Mesenchymal stem cell (in vitro differentiated cells and primary cell): ENCODE measurements around the gene IFRD2.
A peak's percentile ranks its signal among the peaks of the same experiment; 100 is the strongest.

Source experiments
- DNase-seq: peaks from one replicate; pipeline ENCODE4 v3.0.0-alpha.2; 2013
- H2AFZ ChIP-seq: one replicate; pipeline ENCODE4 v1.6.1; 2013; ENCODE audit warnings: low read depth, mild to moderate bottlenecking, control low read depth, inconsistent platforms, low read length, moderate library complexity
- H2AK5ac ChIP-seq: 2 replicates; pipeline ENCODE4 v1.6.1; 2013; ENCODE audit warnings: low read length, moderate library complexity, mild to moderate bottlenecking, inconsistent platforms; ENCODE audit not compliant: severe bottlenecking
- H2BK120ac ChIP-seq: one replicate; pipeline ENCODE4 v1.6.1; 2013; ENCODE audit warnings: low read depth, mild to moderate bottlenecking, inconsistent platforms, low read length, moderate library complexity
- H2BK12ac ChIP-seq, 2 experiments: one replicate each; pipeline ENCODE4 v1.6.1; 2013; ENCODE audit warnings: inconsistent platforms in 2 of 2, low read length in 2 of 2, mild to moderate bottlenecking in 2 of 2, moderate library complexity in 2 of 2, control low read depth in 1 of 2
- H2BK15ac ChIP-seq: one replicate; pipeline ENCODE4 v1.6.1; 2013; ENCODE audit warnings: mild to moderate bottlenecking, low read depth, inconsistent platforms; ENCODE audit not compliant: poor library complexity, severe bottlenecking
- H2BK5ac ChIP-seq: 2 replicates; pipeline ENCODE4 v1.6.1; 2013; ENCODE audit warnings: low read depth, mild to moderate bottlenecking, low read length, control low read depth, inconsistent platforms; ENCODE audit not compliant: poor library complexity, severe bottlenecking
- H3K14ac ChIP-seq, 2 experiments: one replicate each; pipeline ENCODE4 v1.6.1; 2013; ENCODE audit warnings: inconsistent platforms in 2 of 2, low read length in 2 of 2, control low read depth in 1 of 2, mild to moderate bottlenecking in 1 of 2, moderate library complexity in 1 of 2
- H3K18ac ChIP-seq, 2 experiments: one replicate each; pipeline ENCODE4 v1.6.1; 2013; ENCODE audit warnings: inconsistent platforms in 2 of 2, low read length in 2 of 2, control low read depth in 1 of 2, low read depth in 1 of 2, mild to moderate bottlenecking in 1 of 2
- H3K23ac ChIP-seq, 2 experiments: one replicate each; pipeline ENCODE4 v1.6.1; 2013; ENCODE audit warnings: inconsistent platforms in 2 of 2, low read length in 2 of 2, mild to moderate bottlenecking in 2 of 2, moderate library complexity in 2 of 2, control low read depth in 1 of 2
- H3K27ac ChIP-seq: 2 replicates; pipeline ENCODE4 v1.5.1; 2013; ENCODE audit warnings: mild to moderate bottlenecking, moderate library complexity, low read length, control low read depth, inconsistent platforms; ENCODE audit not compliant: poor library complexity, severe bottlenecking
- H3K27me3 ChIP-seq, 2 experiments: 2 replicates each; pipeline versions ENCODE4 v1.6.1 to v1.7.0; 2013; ENCODE audit warnings: low read length in 2 of 2, mild to moderate bottlenecking in 2 of 2, moderate library complexity in 2 of 2, control low read depth in 1 of 2, inconsistent platforms in 1 of 2; ENCODE audit not compliant: control insufficient read depth in 1 of 2, insufficient read depth in 1 of 2
- H3K36me3 ChIP-seq, 2 experiments: 2 replicates each; pipeline versions ENCODE4 v1.6.1 to v1.7.0; 2013; ENCODE audit warnings: low read length in 2 of 2, control low read depth in 1 of 2, inconsistent platforms in 1 of 2, low read depth in 1 of 2, mild to moderate bottlenecking in 1 of 2; ENCODE audit not compliant: insufficient read depth in 2 of 2, control insufficient read depth in 1 of 2
- H3K4ac ChIP-seq, 2 experiments: one replicate each; pipeline ENCODE4 v1.6.1; 2013; ENCODE audit warnings: inconsistent platforms in 2 of 2, low read length in 2 of 2, mild to moderate bottlenecking in 2 of 2, moderate library complexity in 2 of 2, control low read depth in 1 of 2, low read depth in 1 of 2
- H3K4me1 ChIP-seq: 2 replicates; pipeline ENCODE4 v1.6.1; 2013; ENCODE audit warnings: low read depth, low read length, control low read depth; ENCODE audit not compliant: control insufficient read depth, insufficient read depth
- H3K4me2 ChIP-seq: 2 replicates; pipeline ENCODE4 v1.6.1; 2013; ENCODE audit warnings: low read length, mild to moderate bottlenecking, inconsistent platforms; ENCODE audit not compliant: poor library complexity, severe bottlenecking
- H3K4me3 ChIP-seq, 2 experiments: 2 replicates each; pipeline versions ENCODE4 v1.5.1 to v1.7.0; 2013; ENCODE audit warnings: low read length in 2 of 2, mild to moderate bottlenecking in 2 of 2, control low read depth in 1 of 2, low read depth in 1 of 2; ENCODE audit not compliant: insufficient read depth in 1 of 2
- H3K79me1 ChIP-seq: replicated peaks from 2 replicates; pipeline ENCODE4 v1.6.1; 2013; ENCODE audit warnings: mild to moderate bottlenecking, control low read depth, low read length, inconsistent platforms; ENCODE audit not compliant: poor library complexity, severe bottlenecking
- H3K9ac ChIP-seq: 2 replicates; pipeline ENCODE4 v1.7.0; 2013; ENCODE audit warnings: mild to moderate bottlenecking, low read length, moderate library complexity
- H3K9me3 ChIP-seq: 2 replicates; pipeline ENCODE4 v1.7.0; 2013; ENCODE audit warnings: mild to moderate bottlenecking, low read length; ENCODE audit not compliant: control insufficient read depth
- H4K8ac ChIP-seq: one replicate; pipeline ENCODE4 v1.6.1; 2013; ENCODE audit warnings: inconsistent platforms, mild to moderate bottlenecking, low read length, moderate library complexity
- H4K91ac ChIP-seq: one replicate; pipeline ENCODE4 v1.6.1; 2013; ENCODE audit warnings: mild to moderate bottlenecking, low read length, inconsistent platforms
- WGBS: methylation state at CpG from one replicate; pipeline ENCODE4 v1.1.7; 2013; ENCODE audit warnings: mixed read lengths; 5-methylcytosine and 5-hydroxymethylcytosine counted together

The IFRD2 gene

DNA sequence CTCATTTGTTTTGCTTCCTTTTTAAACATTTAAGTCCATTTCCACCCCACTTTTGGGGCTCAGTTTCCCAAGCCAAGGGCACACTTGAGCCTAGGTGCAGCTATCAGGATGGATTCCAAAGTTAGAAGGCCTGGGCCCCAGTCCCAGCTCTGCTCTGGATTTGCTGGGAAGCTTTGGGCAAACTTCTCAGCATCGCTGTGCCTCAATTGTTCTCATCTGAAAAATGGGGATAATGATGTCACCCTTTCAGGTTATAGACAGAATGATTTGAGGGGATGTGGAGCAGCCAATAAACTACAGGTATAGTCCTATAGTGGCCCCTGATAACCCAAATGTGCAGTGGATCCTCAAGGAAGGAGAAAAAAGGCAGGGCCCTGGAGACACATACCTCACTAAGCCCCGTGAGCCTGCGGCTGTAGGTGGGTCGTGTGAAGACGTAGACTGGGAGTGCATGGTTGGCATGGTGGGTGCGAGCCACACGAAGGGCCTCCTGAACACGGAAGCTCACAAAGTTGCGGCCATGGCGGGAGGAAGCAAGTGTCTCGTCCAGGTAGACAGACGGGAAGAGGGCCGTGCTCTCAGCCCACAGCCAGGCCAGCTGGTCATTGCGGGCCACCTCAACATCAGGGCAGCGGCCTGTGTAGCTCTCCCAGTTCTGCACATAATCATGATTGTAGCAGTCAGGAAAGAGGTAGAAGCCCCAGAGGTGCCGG is 27.1 kb upstream of the IFRD2 start:
- no peaks in the 10 kb centered on the region for H3K9me3 ChIP-seq
- H2BK12ac ChIP-seq: no peak overlapping the region
- no peak overlapping the region for H3K4ac ChIP-seq
- DNase-seq: no peak
- H3K23ac ChIP-seq: no peak overlapping the region
- peaks cover 47 to 58% of the 10 kb centered on the region in 2 experiments for H3K36me3 ChIP-seq
- H3K4me3 ChIP-seq: peak overlapping the region in 1 of 2 experiments; percentile 88
- no peak overlapping the region for H2AK5ac ChIP-seq
- H2BK5ac ChIP-seq: no peak overlapping the region
- H2BK15ac ChIP-seq: no peak overlapping the region
- no peak overlapping the region for H3K14ac ChIP-seq
- no peaks in the 10 kb centered on the region for H3K27me3 ChIP-seq
- no peak overlapping the region for H4K91ac ChIP-seq
- no peak overlapping the region for H2AFZ ChIP-seq
- H4K8ac ChIP-seq: no peak overlapping the region
- no peak overlapping the region for H2BK120ac ChIP-seq
- no peak overlapping the region for H3K18ac ChIP-seq
- H3K27ac ChIP-seq: no peak overlapping the region
- WGBS: 96% methylated on average over 16 of the region's 16 CpGs
- H3K9ac ChIP-seq: peak overlapping the region; percentile 99
- H3K79me1 ChIP-seq: peaks cover 44% of the 10 kb centered on the region
- H3K4me2 ChIP-seq: no peak overlapping the region
- peaks cover 59% of the 10 kb centered on the region for H3K4me1 ChIP-seq

DNA sequence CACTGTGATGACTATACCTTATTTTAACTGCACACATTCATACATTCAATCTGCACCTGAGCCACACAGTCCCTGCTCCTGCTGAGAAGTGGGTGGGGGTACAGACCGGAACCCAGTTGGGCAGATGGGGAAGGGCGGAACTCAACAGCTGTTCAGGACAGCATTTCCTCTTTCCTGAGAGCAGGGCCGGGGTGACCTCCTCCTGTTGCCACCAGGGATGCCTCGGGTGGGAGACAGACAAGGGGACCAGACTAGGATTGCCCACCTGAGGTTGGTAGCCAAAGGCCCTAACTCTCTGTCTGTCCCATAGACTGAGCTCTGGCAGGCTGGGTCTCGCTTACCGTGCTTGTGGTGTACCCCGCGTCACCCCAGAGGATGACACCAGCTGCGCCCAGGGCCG is 26.4 kb upstream of the IFRD2 start:
- WGBS: 88% methylated on average over 10 of the region's 10 CpGs
- no peak overlapping the region for H2BK12ac ChIP-seq

DNA sequence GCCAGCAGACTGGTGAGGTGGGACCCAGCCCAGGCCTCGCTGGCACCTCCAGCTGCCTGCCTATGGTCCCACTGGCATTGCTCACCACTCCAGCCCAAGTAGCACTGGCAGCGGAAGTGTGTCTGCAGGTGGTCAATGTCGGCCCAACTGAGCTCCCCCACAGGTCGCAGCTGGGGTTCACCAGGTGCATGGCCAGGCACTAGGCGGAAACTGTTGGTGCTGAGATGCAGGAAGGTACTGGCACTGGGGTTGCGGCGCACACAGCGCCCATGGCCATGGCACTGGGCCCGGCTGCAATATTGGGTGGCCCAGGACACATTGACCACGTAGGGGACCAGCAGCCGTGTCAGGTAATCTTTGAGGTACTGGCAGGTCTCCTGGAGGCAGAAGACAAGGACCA is 25.9 kb upstream of the IFRD2 start:
- Histone ChIP-seq H3K9me3 (no peaks in the 10 kb centered on the region), H4K91ac (no peak overlapping the region), H4K8ac (no peak overlapping the region), H2BK120ac (no peak overlapping the region), H2AK5ac (no peak overlapping the region), H3K27me3 (no peaks in the 10 kb centered on the region), H3K14ac (peak overlapping the region in 1 of 2 experiments; percentile 1), H3K27ac (no peak overlapping the region), H2BK15ac (no peak overlapping the region), H2AFZ (no peak overlapping the region), H3K4ac (no peak overlapping the region), H3K4me1 (peaks cover 56% of the 10 kb centered on the region), H3K4me3 (peak overlapping the region in 1 of 2 experiments; percentile 43), H3K79me1 (peaks cover 44% of the 10 kb centered on the region), H3K23ac (peak overlapping the region in 1 of 2 experiments; percentile 35), H3K4me2 (no peak overlapping the region), H2BK5ac (no peak overlapping the region), H3K9ac (no peak overlapping the region), H2BK12ac (no peak overlapping the region), H3K18ac (no peak overlapping the region), H3K36me3 (peaks cover 47 to 53% of the 10 kb centered on the region in 2 experiments)
- no peak for DNase-seq
- 95% methylated on average over 11 of the region's 11 CpGs for WGBS

More for the DNA sequence above, 26.4 kb upstream of the IFRD2 start:
- H3K27ac ChIP-seq: no peak overlapping the region
- peaks cover 47 to 53% of the 10 kb centered on the region in 2 experiments for H3K36me3 ChIP-seq
- no peaks in the 10 kb centered on the region for H3K27me3 ChIP-seq
- no peak overlapping the region for H2AFZ ChIP-seq
- H3K18ac ChIP-seq: no peak overlapping the region
- H3K9me3 ChIP-seq: no peaks in the 10 kb centered on the region
- no peak overlapping the region for H4K91ac ChIP-seq
- no peak for DNase-seq
- no peak overlapping the region for H3K23ac ChIP-seq
- no peak overlapping the region for H3K14ac ChIP-seq
- peaks cover 44% of the 10 kb centered on the region for H3K79me1 ChIP-seq
- no peak overlapping the region for H3K4ac ChIP-seq
- no peak overlapping the region for H3K4me3 ChIP-seq
- peak overlapping the region; percentile 12 for H2BK15ac ChIP-seq
- no peak overlapping the region for H2BK5ac ChIP-seq
- no peak overlapping the region for H2BK120ac ChIP-seq
- H3K9ac ChIP-seq: peak overlapping the region; percentile 6
- peak overlapping the region; percentile 31 for H4K8ac ChIP-seq
- H3K4me1 ChIP-seq: peaks cover 56% of the 10 kb centered on the region
- no peak overlapping the region for H3K4me2 ChIP-seq
- H2AK5ac ChIP-seq: no peak overlapping the region

DNA sequence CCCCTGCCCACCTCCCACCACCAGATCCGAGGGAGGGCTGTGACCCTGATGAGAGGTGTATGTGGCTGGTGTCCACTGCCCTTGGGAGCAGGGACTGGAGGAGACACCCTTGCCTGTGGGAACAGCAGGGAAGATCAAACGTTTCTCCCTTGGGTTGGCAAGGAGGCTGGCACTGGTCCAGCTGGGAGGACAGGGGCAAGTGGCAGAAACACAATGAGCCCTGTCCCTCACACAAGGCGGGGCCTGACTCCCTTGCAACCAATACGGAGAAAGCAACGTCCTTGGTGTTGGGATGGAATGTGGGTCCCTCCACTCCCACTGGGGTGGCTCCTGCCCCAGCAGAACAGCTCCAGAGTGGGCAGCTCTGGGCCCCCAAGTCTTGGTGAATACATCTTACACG is 25.1 kb upstream of the IFRD2 start:
- Histone ChIP-seq H4K91ac (no peak overlapping the region), H3K4me2 (no peak overlapping the region), H3K27ac (peak overlapping the region; percentile 4), H3K4ac (no peak overlapping the region), H2BK12ac (no peak overlapping the region), H3K9ac (peak overlapping the region; percentile 26), H3K23ac (no peak overlapping the region), H2AK5ac (peak overlapping the region; percentile 17), H2BK120ac (no peak overlapping the region), H3K4me1 (peaks cover 49% of the 10 kb centered on the region), H3K4me3 (no peak overlapping the region), H2AFZ (no peak overlapping the region), H3K36me3 (peaks cover 47 to 53% of the 10 kb centered on the region in 2 experiments), H3K9me3 (no peaks in the 10 kb centered on the region), H3K79me1 (peaks cover 44% of the 10 kb centered on the region), H4K8ac (no peak overlapping the region), H3K14ac (no peak overlapping the region), H3K27me3 (no peaks in the 10 kb centered on the region), H2BK15ac (no peak overlapping the region), H2BK5ac (no peak overlapping the region), H3K18ac (no peak overlapping the region)
- 88% methylated on average over 5 of the region's 6 CpGs for WGBS
- no peak for DNase-seq
